GM12878 (cell line): ENCODE results near the gene ICAM2. TPM values are rescaled to one million over a fixed set of nuclear protein-coding genes. Genes with fewer than 3 reads are reported as not detected.
A peak's percentile ranks its signal among the peaks of the same experiment; 100 is the strongest.

Experiments
- ATAC-seq: fragments of 200-7000 bp; cut with Tn5 transposase; 3 replicates; pipeline ENCODE4 v1.9.1; 2020; ENCODE audit warnings: mild to moderate bottlenecking, moderate library complexity
- BruUV-seq: library from RNA; stranded (reverse); fragments of 400-500 nt; replicated peaks from 2 replicates; lab custom pipeline; 2021; lab: Mats Ljungman, UMichigan
- CTCF ChIA-PET: fragments of 300-600 bp; sonication (Branson Sonifier 250); formaldehyde crosslinking; extraction: SDS; loops from one replicate; lab custom pipeline; 2021; ENCODE audit warnings: inconsistent platforms; lab: Yijun Ruan, JAX
- POLR2A ChIA-PET: fragments of 350-600 bp; formaldehyde crosslinking; extraction: SDS; loops from one replicate; lab custom pipeline; 2021; ENCODE audit warnings: inconsistent platforms; lab: Charles Lee
- RAD21 ChIA-PET: fragments of 300-600 bp; sonication (Branson Sonifier 250); formaldehyde crosslinking; loops from one replicate; lab custom pipeline; 2023; ENCODE audit warnings: antibody characterized with exemption; ENCODE audit not compliant: unreplicated experiment; lab: Charles Lee
- SMC1A ChIA-PET: fragments of 300-600 bp; sonication (Branson Sonifier 250); formaldehyde crosslinking; loops from one replicate; lab custom pipeline; 2023; ENCODE audit not compliant: unreplicated experiment, uncharacterized antibody; lab: Charles Lee
- DNase-seq: peaks from one replicate; pipeline ENCODE4 v3.0.0-alpha.2; 2011; ENCODE audit warnings: low read depth, low spot score
- FAIRE-seq: peaks from 3 replicates; lab custom pipeline; 2011; peaks lifted over from hg19 to GRCh38; lab: Jason Lieb, UNC
- H2AFZ ChIP-seq: 2 replicates; pipeline ENCODE4 v1.6.0; 2011; ENCODE audit warnings: low read depth, low read length, control low read depth; ENCODE audit not compliant: control insufficient read depth
- H3K27ac ChIP-seq: 2 replicates; pipeline ENCODE4 v1.5.1; 2011; ENCODE audit warnings: control low read depth; ENCODE audit not compliant: control insufficient read depth, insufficient read depth
- H3K27me3 ChIP-seq, 2 experiments: replicated peaks in 1 of 2; 2 replicates each; pipeline versions ENCODE4 v1.6.0 to v1.6.1; 2011; ENCODE audit warnings: low read length in 1 of 2; ENCODE audit not compliant: control insufficient read depth in 2 of 2, insufficient read depth in 2 of 2
- H3K36me3 ChIP-seq, 2 experiments: 2 replicates each; pipeline ENCODE4 v1.5.1; 2011; ENCODE audit warnings: low read length in 1 of 2; ENCODE audit not compliant: control insufficient read depth in 2 of 2, insufficient read depth in 2 of 2
- H3K4me1 ChIP-seq: 2 replicates; pipeline ENCODE4 v1.6.1; 2011; ENCODE audit warnings: mild to moderate bottlenecking, low read length, moderate library complexity, mixed read lengths; ENCODE audit not compliant: control insufficient read depth, insufficient read depth
- H3K4me2 ChIP-seq: 2 replicates; pipeline ENCODE4 v1.6.0; 2011; ENCODE audit warnings: control low read depth; ENCODE audit not compliant: control insufficient read depth, insufficient read depth
- H3K4me3 ChIP-seq: fragments of 200-600 bp; sonication (generic); 2 replicates; pipeline ENCODE4 v1.5.1; 2016
- H3K79me2 ChIP-seq: 2 replicates; pipeline ENCODE4 v1.6.0; 2011; ENCODE audit warnings: low read length; ENCODE audit not compliant: control insufficient read depth, insufficient read depth
- H3K9ac ChIP-seq: 2 replicates; pipeline ENCODE4 v1.8.0; 2011; ENCODE audit warnings: low read length, control low read depth, mixed read lengths; ENCODE audit not compliant: control insufficient read depth, insufficient read depth
- H3K9me3 ChIP-seq: replicated peaks from 3 replicates; pipeline ENCODE4 v1.5.1; 2011; ENCODE audit warnings: mild to moderate bottlenecking, low read length; ENCODE audit not compliant: control insufficient read depth, insufficient read depth
- H4K20me1 ChIP-seq: 2 replicates; pipeline ENCODE4 v1.6.0; 2011; ENCODE audit not compliant: control insufficient read depth, insufficient read depth
- BCL3 ChIP-seq: IDR thresholded peaks from 2 replicates; pipeline ENCODE4 v1.6.1; 2011; ENCODE audit warnings: borderline replicate concordance, low read depth, mild to moderate bottlenecking, moderate library complexity, low read length; ENCODE audit not compliant: insufficient read depth, poor library complexity, severe bottlenecking
- JUNB ChIP-seq: IDR thresholded peaks from 2 replicates; pipeline ENCODE4 v1.6.1; 2016; ENCODE audit warnings: antibody characterized with exemption, mild to moderate bottlenecking
- MTA3 ChIP-seq: IDR thresholded peaks from 2 replicates; pipeline ENCODE4 v1.6.1; 2012; ENCODE audit warnings: low read length, inconsistent platforms, borderline replicate concordance
- YBX1 ChIP-seq: fragments of 450-650 bp; IDR thresholded peaks from 2 replicates; pipeline ENCODE4 v1.6.1; 2016; ENCODE audit warnings: antibody characterized with exemption
- WGBS: methylation state at CpG from one replicate; pipeline ENCODE4 v1.1.6; 2016; ENCODE audit warnings: low lambda C conversion rate; ENCODE audit not compliant: insufficient replicate concordance, insufficient coverage; ENCODE audit errors: missing lambda C conversion rate; 5-methylcytosine and 5-hydroxymethylcytosine counted together
- in situ Hi-C: fragments of 300-500 bp; cut with MboI; formaldehyde crosslinking; loops from 9 replicates; pipeline ENCODE4 v1.14.3; 2018; ENCODE audit warnings: mixed read lengths
- intact Hi-C: fragments of 100-400 bp; cut with micrococcal nuclease; formaldehyde crosslinking; loops from one replicate; pipeline ENCODE4 v1.14.2; 2022; ENCODE audit not compliant: unreplicated experiment
- polyA plus RNA-seq, 11 experiments: library from polyadenylated mRNA; depleted of rRNA in 4 of 11; unstranded in 6 of 11; stranded (reverse) in 5 of 11; fragments of >200 nt; fragmentation: Nextera tagmentation in 4 of 11; fragmentation: Illumina TruSeq in 1 of 11; extraction: Ambion mirVana in 4 of 11; extraction: Trizol in 1 of 11; gene quantifications; 1 replicate in 1 of 11; 2 replicates in 10 of 11; pipeline versions ENCODE4 v1.2.1 to v1.2.3, GENCODE V29; 2011 to 2016; ENCODE audit warnings: inconsistent platforms in 2 of 11, missing spikeins in 2 of 11, low read depth in 1 of 11
- total RNA-seq, 4 experiments: library from RNA; depleted of rRNA in 3 of 4; stranded (reverse); fragments of >200 nt in 3 of 4; fragmentation: Illumina TruSeq in 1 of 4; extraction: Trizol in 1 of 4; gene quantifications; 2 replicates each; pipeline versions ENCODE4 v1.2.1 to v1.2.3, GENCODE V29; 2013 to 2021
- TF ChIP-seq, protein P1 (sequence below): fragments of 450-650 bp; IDR thresholded peaks from 2 replicates; pipeline ENCODE4 v1.6.1; 2017; ENCODE audit warnings: low read depth, mild to moderate bottlenecking, moderate library complexity
- TF ChIP-seq, protein P2 (sequence below): fragments of 450-650 bp; IDR thresholded peaks from 2 replicates; pipeline ENCODE4 v1.6.1; 2017; ENCODE audit warnings: mild to moderate bottlenecking

The ICAM2 gene
- total and polyA plus RNA-seq, 10 of the 15 experiments (the other 5 are each of a cell fraction or from before 2014, with no cell fraction given) = 23.6 to 108 (median 58.1) TPM

- intact Hi-C loops = no loop called here
- ChIA-PET RAD21 (no interaction called here), CTCF (interaction anchor here (1.0 to 4.4 kb wide), 13 partner anchors 10 to 147 kb away, joined by 3 to 28 read pairs (median 4); partner anchors contain the start of genes CSHL1 and GH1), SMC1A (interaction anchor here (1.3 to 2.0 kb wide), 2 partner anchors 20 to 31 kb away, joined by 3 to 4 read pairs; no protein-coding TSS in a partner anchor), POLR2A (no interaction called here)
- Histone ChIP-seq H4K20me1 (no peaks in the 10 kb centered on the region), H3K4me3 (no peak overlapping the region), H2AFZ (no peak overlapping the region), H3K36me3 (no peaks in the 10 kb centered on the region), H3K9ac (no peak overlapping the region), H3K27me3 (no peaks in the 10 kb centered on the region), H3K27ac (no peak overlapping the region), H3K4me1 (no peaks in the 10 kb centered on the region), H3K9me3 (peaks cover 5% of the 10 kb centered on the region; the same call in 2 of the 3 replicates), H3K4me2 (no peak overlapping the region), H3K79me2 (no peaks in the 10 kb centered on the region)
- BruUV-seq = no TSS peak
- in situ Hi-C loops = no loop called here
- no peak for DNase-seq
- 68% methylated on average over 16 of the region's 16 CpGs for WGBS
- ATAC-seq = peak; percentile 54
- no peak for FAIRE-seq
- TF ChIP-seq BCL3 = peak; percentile 30
- TF ChIP-seq, protein P1, sequence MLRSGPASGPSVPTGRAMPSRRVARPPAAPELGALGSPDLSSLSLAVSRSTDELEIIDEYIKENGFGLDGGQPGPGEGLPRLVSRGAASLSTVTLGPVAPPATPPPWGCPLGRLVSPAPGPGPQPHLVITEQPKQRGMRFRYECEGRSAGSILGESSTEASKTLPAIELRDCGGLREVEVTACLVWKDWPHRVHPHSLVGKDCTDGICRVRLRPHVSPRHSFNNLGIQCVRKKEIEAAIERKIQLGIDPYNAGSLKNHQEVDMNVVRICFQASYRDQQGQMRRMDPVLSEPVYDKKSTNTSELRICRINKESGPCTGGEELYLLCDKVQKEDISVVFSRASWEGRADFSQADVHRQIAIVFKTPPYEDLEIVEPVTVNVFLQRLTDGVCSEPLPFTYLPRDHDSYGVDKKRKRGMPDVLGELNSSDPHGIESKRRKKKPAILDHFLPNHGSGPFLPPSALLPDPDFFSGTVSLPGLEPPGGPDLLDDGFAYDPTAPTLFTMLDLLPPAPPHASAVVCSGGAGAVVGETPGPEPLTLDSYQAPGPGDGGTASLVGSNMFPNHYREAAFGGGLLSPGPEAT = no peak
- TF ChIP-seq, protein P2, sequence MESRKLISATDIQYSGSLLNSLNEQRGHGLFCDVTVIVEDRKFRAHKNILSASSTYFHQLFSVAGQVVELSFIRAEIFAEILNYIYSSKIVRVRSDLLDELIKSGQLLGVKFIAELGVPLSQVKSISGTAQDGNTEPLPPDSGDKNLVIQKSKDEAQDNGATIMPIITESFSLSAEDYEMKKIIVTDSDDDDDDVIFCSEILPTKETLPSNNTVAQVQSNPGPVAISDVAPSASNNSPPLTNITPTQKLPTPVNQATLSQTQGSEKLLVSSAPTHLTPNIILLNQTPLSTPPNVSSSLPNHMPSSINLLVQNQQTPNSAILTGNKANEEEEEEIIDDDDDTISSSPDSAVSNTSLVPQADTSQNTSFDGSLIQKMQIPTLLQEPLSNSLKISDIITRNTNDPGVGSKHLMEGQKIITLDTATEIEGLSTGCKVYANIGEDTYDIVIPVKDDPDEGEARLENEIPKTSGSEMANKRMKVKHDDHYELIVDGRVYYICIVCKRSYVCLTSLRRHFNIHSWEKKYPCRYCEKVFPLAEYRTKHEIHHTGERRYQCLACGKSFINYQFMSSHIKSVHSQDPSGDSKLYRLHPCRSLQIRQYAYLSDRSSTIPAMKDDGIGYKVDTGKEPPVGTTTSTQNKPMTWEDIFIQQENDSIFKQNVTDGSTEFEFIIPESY = 0 out of 2 replicates have a peak, but pooled peaks have one; percentile 39
- peak; percentile 50 for TF ChIP-seq JUNB
- TF ChIP-seq YBX1 = no peak
- TF ChIP-seq MTA3 = no peak
Observed at GRCh38 chr17:63984651-63985386, 35.6 kb downstream of the ICAM2 start.
